ENCODE data around the gene HJURP. TPM values are rescaled to one million over a fixed set of nuclear protein-coding genes. Genes with fewer than 3 reads are reported as not detected.
A peak's percentile ranks its signal among the peaks of the same experiment; 100 is the strongest.

The HJURP gene
- total RNA-seq, 3 donors from 2014 or later (not counting 1 experiment from before 2014, with no cell fraction given) = 0.87 to 3.2 (median 1.5) TPM

DNA sequence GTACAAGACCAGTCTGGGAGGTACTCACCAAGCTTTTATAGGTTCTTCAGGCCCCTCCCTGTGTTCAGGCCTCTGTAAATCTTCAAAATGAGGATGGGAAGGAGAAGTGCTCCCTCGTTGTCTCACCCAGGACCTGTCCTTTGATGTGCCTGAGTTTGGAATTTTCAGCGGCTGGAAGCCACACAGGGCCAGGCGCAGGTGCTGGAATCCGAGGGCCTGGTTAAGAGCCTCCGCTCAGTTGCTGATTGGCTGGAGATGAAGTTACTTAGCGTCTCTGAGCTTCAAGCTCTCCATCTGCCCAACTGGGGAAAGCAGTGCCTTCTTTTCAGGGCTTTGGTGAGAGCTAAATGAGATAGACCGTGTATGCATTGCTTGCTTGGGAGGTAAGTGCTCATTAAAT lies 30.0 kb downstream of the HJURP start:
- H3K4me3 Mint-ChIP-seq = no peak overlapping the region
- TF ChIP-seq, protein P1, sequence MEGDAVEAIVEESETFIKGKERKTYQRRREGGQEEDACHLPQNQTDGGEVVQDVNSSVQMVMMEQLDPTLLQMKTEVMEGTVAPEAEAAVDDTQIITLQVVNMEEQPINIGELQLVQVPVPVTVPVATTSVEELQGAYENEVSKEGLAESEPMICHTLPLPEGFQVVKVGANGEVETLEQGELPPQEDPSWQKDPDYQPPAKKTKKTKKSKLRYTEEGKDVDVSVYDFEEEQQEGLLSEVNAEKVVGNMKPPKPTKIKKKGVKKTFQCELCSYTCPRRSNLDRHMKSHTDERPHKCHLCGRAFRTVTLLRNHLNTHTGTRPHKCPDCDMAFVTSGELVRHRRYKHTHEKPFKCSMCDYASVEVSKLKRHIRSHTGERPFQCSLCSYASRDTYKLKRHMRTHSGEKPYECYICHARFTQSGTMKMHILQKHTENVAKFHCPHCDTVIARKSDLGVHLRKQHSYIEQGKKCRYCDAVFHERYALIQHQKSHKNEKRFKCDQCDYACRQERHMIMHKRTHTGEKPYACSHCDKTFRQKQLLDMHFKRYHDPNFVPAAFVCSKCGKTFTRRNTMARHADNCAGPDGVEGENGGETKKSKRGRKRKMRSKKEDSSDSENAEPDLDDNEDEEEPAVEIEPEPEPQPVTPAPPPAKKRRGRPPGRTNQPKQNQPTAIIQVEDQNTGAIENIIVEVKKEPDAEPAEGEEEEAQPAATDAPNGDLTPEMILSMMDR (IDR thresholded peaks at IDR 0.05) = no peak
- H3K27ac ChIP-seq (ENCODE audit: low read length) = no peak overlapping the region
- intact Hi-C loops (cut with micrococcal nuclease) = no loop called here
- H3K4me1 Mint-ChIP-seq = no peaks in the 10 kb centered on the region
- 86% methylated on average over 7 of the region's 7 CpGs for WGBS (ENCODE audit: insufficient coverage)
- H3K27me3 ChIP-seq (ENCODE audit: control insufficient read depth, insufficient read depth, low read length) = no peaks in the 10 kb centered on the region
- H3K9me3 Mint-ChIP-seq = no peaks in the 10 kb centered on the region
- no peaks in the 10 kb centered on the region for H3K4me1 ChIP-seq (ENCODE audit: control insufficient read depth, insufficient read depth, low read length)
- no peaks in the 10 kb centered on the region for H3K36me3 Mint-ChIP-seq
- H3K27ac Mint-ChIP-seq = no peak overlapping the region
- peaks cover 0 to 12% of the 10 kb centered on the region in 2 donors for H3K27me3 Mint-ChIP-seq (ENCODE audit: low read depth in 2 of 2)
- H3K36me3 ChIP-seq (ENCODE audit: control insufficient read depth, insufficient read depth, low read length) = no peaks in the 10 kb centered on the region
- DNase-seq = no peak
- H3K9me3 ChIP-seq (ENCODE audit: control insufficient read depth, insufficient read depth, low read length) = no peaks in the 10 kb centered on the region
- H3K4me3 ChIP-seq (ENCODE audit: low read length) = no peak overlapping the region
- no peak for ATAC-seq

DNA sequence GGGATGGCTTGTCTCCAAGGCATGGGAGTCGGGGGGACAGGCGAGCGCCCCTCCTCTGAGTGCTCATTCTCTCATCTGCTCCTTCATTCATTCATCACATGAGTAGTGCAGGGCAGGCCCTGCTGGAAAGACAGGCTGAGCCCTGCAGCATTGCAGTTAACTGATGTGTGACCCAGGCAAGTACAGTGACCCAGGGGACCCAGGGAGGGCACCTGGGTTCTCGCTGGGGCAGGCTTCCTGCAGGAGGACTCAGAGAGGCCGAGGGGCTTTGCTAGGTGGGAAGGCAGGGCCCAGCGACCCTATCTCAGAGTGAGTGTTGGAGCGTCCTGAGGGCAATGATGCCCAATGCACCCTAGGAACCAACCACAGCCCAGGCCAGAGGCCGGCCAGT lies 30.6 kb downstream of the HJURP start:
- ATAC-seq = no peak
- no peak for DNase-seq
- peaks cover 0 to 12% of the 10 kb centered on the region in 2 donors for H3K27me3 Mint-ChIP-seq (ENCODE audit: low read depth in 2 of 2)
- Histone ChIP-seq H3K27me3 (ENCODE audit: control insufficient read depth, insufficient read depth, low read length) (no peaks in the 10 kb centered on the region), H3K27ac (ENCODE audit: low read length) (no peak overlapping the region), H3K36me3 (ENCODE audit: control insufficient read depth, insufficient read depth, low read length) (no peaks in the 10 kb centered on the region), H3K9me3 (ENCODE audit: control insufficient read depth, insufficient read depth, low read length) (no peaks in the 10 kb centered on the region), H3K4me3 (ENCODE audit: low read length) (no peak overlapping the region), H3K4me1 (ENCODE audit: control insufficient read depth, insufficient read depth, low read length) (no peaks in the 10 kb centered on the region)
- intact Hi-C loops (cut with micrococcal nuclease) = no loop called here
- whole genome bisulfite sequencing (ENCODE audit: insufficient coverage) = 89% methylated on average over 8 of the region's 8 CpGs
- H3K4me1 Mint-ChIP-seq = no peaks in the 10 kb centered on the region
- H3K4me3 Mint-ChIP-seq = no peak overlapping the region
- H3K9me3 Mint-ChIP-seq = no peaks in the 10 kb centered on the region
- H3K27ac Mint-ChIP-seq = no peak overlapping the region
- TF ChIP-seq, protein P1 (IDR thresholded peaks at IDR 0.05) = no peak
- H3K36me3 Mint-ChIP-seq = no peaks in the 10 kb centered on the region

DNA sequence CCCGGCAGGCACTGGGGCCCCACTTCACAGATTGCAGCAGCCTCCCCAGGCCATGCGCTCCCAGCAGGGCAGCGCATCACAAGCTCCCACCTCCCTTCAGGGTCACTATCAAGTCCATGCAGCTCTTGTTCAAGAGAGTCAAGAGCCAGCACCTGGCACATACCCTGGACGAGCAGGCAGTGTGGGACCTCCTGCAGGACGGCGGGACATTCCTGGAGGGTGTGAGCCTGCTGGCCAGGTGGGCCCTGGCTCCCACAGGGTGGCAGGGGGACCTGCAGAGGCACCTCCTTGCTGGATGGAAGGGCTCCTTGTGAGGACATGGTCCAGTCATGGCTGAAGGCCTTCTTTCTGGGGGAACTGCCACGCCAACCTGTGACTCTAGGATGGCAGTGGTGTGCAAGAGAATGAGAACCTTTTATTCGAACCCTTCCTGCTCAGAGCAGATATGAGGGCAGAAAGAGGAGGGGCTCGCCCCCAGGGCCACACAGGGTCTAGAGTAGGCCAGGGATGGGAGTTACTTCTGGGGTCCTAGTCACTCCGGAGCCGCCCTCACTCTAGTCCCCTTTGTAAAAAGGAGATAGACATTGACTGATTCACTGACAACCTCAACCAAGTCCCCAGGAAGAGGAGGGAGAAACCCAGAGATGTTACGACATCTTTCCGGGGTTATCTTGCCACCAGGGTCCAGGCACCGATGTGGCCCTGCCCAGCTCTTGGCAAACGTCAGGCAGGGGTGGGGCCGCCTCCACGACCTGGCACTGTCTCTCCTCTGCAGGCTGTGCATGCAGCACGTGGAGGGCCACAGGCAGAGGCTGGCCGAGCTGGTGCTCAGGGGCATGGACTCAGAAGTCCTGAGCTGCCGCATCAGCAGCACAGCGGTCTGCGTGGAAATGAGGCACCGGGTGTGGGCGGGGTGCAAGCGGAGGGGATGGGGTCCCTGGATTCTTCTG lies 31.3 kb downstream of the HJURP start:
- Mint-ChIP-seq H3K9me3 (no peaks in the 10 kb centered on the region), H3K27ac (no peak overlapping the region), H3K27me3 (ENCODE audit: low read depth in 2 of 2) (peaks cover 0 to 13% of the 10 kb centered on the region in 2 donors), H3K36me3 (no peaks in the 10 kb centered on the region), H3K4me1 (no peaks in the 10 kb centered on the region), H3K4me3 (no peak overlapping the region)
- intact Hi-C loops (cut with micrococcal nuclease) = no loop called here
- H3K27ac ChIP-seq (ENCODE audit: low read length) = no peak overlapping the region
- peak in 1 of 2 donors; percentile 11 for DNase-seq
- H3K9me3 ChIP-seq (ENCODE audit: control insufficient read depth, insufficient read depth, low read length) = no peaks in the 10 kb centered on the region
- 88% methylated on average over 25 of the region's 25 CpGs for WGBS (ENCODE audit: insufficient coverage)
- TF ChIP-seq, protein P1 (IDR thresholded peaks at IDR 0.05) = no peak
- H3K36me3 ChIP-seq (ENCODE audit: control insufficient read depth, insufficient read depth, low read length) = no peaks in the 10 kb centered on the region
- H3K4me1 ChIP-seq (ENCODE audit: control insufficient read depth, insufficient read depth, low read length) = no peaks in the 10 kb centered on the region
- no peaks in the 10 kb centered on the region for H3K27me3 ChIP-seq (ENCODE audit: control insufficient read depth, insufficient read depth, low read length)
- H3K4me3 ChIP-seq (ENCODE audit: low read length) = no peak overlapping the region
- ATAC-seq = no peak

Data from natural killer cell (primary cell).